Stimulated activated CD4-positive, alpha-beta T cell treated with anti-CD3 and anti-CD28 coated beads, Interleukin-4, amount 100 ng/mL, for 48 hours (primary cell): Measurements from ENCODE around the gene HDAC4.

Experiments used
- DNase-seq, 2 donors: peaks; one replicate each; pipeline ENCODE4 v3.0.0-alpha.2; 2020; ENCODE audit warnings: low read depth in 2 of 2

HDAC4 gene

DNA sequence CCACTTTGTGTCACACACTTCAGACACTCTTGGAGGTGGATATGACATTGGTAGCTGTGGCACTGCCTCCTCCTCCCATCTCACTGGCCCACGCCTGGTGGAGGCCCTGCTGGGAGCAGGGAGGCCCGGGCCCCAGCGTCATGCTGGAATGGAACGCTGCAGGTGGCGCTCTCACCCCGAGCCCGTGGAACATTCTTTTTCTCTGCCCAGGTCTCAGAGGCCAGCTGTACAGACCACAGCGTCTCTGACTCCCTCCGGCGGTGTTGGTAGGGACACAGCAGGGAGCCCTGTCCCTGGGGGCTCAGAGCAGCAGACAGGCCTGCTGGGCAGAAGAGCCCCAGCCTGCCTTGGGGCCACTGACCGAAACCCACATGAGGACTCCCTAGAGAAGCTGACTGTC lies 334.9 kb downstream of the HDAC4 start:
- DNase-seq, result no peak

- DNase-seq, result no peak
Observed at GRCh38 chr2:239065537-239065936, 335.3 kb downstream of the HDAC4 start.

GRCh38 chr2:239064891-239065290 lies 335.9 kb downstream of the HDAC4 start:
- DNase-seq, result no peak

DNA sequence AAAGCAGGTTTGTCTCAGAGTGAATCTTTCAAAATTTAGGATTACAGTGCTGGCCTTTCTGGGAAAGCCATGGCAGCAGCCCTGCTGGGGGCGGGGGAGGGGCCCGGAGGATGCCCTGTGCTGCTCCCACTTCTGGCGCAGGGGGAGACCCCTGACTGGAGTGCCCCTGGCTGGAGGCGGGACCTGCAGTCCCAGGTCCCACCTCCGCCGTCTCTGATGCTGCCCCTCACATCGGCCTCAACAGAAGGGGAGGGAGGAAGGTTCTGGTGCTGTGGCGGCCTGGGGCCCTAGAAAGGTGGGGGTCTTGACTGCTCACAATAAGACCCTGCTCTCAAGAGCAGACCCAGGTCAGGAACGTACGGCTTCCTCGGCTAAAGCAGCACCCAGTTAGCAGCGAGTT lies 336.6 kb downstream of the HDAC4 start:
- no peak for DNase-seq

GRCh38 chr2:239062743-239063142 lies 338.1 kb downstream of the HDAC4 start:
- no peak for DNase-seq

DNA sequence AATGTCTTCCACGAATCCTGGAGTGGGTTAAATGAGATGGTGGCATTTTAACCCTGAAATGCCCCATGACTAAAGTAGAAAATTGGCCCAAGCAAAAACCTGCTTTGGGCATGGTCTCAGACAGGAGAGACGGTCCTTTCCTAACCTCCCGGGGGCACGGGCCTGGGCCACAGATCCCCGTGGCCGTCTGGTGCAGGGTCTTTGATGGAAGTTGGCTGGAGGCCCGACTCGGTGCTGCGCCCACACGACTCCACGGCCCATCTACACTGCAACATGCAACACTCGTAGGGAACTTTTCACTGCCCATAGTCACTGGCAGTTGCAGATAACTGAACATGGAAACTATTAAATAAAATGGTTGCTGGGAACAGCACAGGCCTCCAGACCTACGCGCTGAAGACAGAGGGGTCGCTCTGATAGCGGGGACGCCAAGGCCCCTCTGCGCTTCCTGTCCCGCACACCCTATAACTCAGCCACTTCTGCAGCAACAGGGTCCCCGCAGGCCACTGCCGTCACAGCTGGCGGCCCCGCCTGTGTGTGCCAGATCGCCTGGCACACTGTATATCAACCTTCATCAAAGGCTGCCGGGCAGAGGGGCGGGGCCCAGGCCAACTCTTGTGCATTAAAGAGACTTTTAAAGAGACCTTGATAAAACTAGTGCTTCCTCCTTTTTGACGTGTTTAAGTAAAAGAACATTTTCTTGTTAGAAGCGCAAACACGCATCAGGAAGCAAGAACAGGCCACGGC lies 338.8 kb downstream of the HDAC4 start:
- DNase-seq, result no peak

DNA sequence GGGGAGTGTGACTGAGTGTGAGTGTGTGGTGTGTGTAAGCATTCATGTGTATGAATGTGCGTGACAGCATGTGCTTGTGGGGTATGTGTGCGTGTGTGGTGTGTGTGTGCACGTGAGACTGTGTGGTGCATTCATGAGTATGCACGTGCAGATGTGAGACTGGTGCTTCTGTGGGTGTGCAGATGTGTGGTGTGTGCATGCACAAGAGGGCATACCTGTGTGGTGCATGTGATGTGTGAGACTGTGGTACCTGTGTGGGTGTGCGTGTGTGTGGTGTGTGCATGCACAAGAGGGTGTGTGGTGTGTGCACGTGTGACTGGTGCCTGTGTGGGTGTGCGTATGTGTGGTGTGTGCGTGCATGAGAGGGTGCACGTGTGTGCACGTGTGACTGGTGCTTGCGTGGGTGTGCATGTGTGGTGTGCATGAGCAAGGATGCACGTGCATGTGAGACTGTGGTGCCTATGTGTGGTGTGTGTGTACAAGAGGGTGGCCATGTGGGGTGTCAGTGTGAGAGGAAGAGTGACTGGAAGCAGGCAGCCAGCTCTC lies 339.6 kb downstream of the HDAC4 start:
- no peak for DNase-seq

GRCh38 chr2:239060676-239061075 lies 340.1 kb downstream of the HDAC4 start:
- no peak for DNase-seq

DNA sequence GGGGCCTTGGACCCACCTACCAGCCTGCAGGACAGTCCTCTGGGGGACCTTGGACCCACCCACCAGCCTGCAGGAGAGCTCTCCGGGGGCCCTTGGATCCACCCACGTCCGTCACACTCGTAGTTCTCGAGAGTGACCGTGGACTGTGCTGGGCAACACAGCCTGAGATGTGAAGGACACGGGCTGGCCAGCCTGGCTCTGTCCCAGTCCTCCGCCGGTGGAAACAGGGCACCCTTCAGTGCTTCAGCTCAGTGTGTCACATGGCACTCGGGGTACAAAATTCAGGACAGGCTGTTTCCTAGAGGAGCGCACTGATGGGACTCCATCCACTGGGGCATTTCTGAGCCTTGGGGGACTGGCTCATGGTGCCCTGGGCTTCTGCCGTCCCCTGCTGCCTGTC lies 341.0 kb downstream of the HDAC4 start:
- DNase-seq, result no peak

GRCh38 chr2:239058766-239059165 lies 342.1 kb downstream of the HDAC4 start:
- no peak for DNase-seq

- no peak for DNase-seq
Observed at GRCh38 chr2:239057533-239057932, 343.3 kb downstream of the HDAC4 start.

GRCh38 chr2:239056611-239057010 lies 344.2 kb downstream of the HDAC4 start:
- DNase-seq, result no peak

- no peak for DNase-seq
Observed at GRCh38 chr2:239055756-239056493, 344.9 kb downstream of the HDAC4 start.

- no peak for DNase-seq
Observed at GRCh38 chr2:239054921-239055320, 345.9 kb downstream of the HDAC4 start.

- DNase-seq, result no peak
Observed at GRCh38 chr2:239053801-239054503, 346.9 kb downstream of the HDAC4 start.

GRCh38 chr2:239052798-239053665 lies 347.8 kb downstream of the HDAC4 start:
- no peak for DNase-seq

GRCh38 chr2:239051891-239052445 lies 348.9 kb downstream of the HDAC4 start:
- DNase-seq, result no peak

DNA sequence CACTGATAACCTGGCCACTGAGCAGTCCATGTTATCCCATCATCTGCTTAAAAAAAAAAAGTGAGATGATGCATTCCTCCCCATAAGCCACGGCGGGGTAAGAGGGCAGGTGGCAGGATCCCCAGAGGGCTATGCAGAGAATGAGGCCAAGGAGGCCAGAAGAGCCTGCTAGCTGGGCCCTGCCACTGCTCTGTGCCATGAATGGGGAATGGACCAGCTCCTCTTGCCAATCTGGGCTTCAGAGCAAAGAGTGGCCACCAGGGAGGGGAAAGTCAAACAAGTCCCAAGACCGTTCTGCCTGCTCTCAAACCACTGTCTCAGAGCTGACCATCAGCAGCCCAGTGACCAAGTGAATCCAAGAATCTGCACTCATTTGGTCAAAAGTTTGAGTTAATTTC lies 350.6 kb downstream of the HDAC4 start:
- no peak for DNase-seq

DNA sequence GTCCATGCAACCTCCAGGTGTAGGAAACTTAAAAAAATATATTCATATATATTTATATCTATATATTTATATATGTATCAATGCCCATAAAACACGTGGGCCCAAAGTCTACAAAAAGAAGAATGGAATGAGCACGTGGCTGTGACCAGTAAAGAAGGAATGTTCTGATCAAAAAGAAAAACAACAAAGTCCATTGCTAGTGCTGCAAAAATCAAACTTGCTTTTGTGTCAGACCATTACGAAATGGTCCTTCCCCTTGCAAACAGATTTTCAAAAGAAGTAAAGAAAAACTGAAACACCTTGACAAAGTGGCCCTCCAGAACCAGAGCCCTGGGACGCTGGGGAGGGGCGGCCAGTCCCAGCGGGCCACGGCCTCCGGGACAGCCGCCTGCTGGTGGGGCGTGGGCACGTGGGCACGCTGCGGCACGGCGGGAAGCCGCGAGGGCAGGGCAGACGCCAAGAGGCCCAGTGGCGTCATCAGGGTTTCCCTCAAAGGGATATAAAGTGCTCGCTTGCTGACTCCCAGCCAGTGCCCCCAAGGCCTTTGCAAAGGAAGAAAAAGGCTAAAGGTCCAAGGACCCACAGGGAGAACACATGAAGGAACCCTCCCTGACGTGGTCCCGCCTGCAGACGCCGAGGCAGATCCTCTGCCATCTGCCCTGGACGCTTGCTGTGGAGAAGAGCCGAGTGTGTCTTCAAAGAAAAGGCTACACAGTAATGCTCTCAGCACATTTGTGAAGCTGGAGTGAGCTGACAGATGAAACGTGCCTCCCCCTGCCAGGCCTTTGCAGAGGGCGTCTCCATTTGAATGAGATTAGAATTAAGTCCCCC lies 351.2 kb downstream of the HDAC4 start:
- no peak for DNase-seq

DNA sequence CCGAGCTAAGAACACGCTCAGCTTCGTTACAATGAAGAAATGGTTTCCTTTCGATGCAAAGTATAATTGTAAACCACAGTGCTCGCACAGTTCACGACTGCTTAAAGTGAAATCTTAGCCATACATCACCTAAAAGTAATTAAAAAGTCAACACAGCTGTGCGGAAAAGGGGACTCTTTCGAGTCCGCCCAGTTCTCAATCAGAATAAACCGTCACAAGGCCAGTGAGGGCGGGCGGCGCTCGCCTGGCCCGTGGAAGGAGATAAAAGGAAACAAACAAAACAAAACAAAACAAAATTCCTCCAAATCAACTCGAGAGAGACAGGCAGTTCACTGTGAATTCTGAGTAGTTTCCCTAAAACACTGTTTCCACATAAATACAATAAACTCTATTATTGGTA lies 352.1 kb downstream of the HDAC4 start:
- DNase-seq, result no peak
